ENCODE data around the gene ZNF652.

GRCh38 chr17:49297141-49297540 lies 64.9 kb downstream of the ZNF652 start:
- no peak for TF ChIP-seq POLR2A (IDR thresholded peaks at IDR 0.05)
- no peak for TF ChIP-seq POLR2AphosphoS5 (IDR thresholded peaks at IDR 0.05)
- no peak for TF ChIP-seq CTCF (IDR thresholded peaks at IDR 0.05)

Measured in prostate gland (tissue), 2 donors.